PC-3 (cell line): ENCODE measurements around the gene AGO3.

Experiments
- CTCF ChIP-seq: fragments of 300-600 bp; sonication (generic); conservative IDR thresholded peaks from 2 replicates; pipeline ENCODE4 v1.5.1; 2017; ENCODE audit warnings: antibody characterized with exemption, low read depth, mild to moderate bottlenecking, low read length
- EZH2 ChIP-seq: fragments of 300-600 bp; sonication (generic); IDR thresholded peaks from one replicate; pipeline ENCODE4 v1.6.1; 2017; ENCODE audit warnings: antibody characterized with exemption, mild to moderate bottlenecking, low read length; ENCODE audit not compliant: unreplicated experiment
- EZH2phosphoT487 ChIP-seq: fragments of 300-600 bp; sonication (generic); IDR thresholded peaks from 2 replicates; pipeline ENCODE4 v1.6.1; 2018; ENCODE audit warnings: mild to moderate bottlenecking, antibody characterized with exemption, low read length, borderline replicate concordance

DNA sequence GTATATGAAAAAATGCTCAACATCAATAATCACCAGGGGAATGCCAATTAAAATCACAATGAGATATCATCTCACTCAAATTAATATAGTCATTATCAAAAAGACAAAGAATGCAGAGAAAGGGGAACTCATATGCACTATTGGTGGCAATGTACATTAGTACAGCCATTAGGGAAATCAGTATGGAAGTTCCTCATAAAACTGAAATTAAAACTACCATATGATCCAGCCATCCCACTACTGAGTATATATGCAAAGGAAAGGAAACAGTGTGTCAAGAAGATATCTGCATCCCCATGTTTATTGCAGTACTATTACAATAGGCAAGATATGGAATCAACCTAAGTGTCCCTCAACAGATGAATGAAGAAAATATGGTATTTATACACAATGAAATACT is 120.9 kb downstream of the AGO3 start:
- no peak for TF ChIP-seq CTCF
- TF ChIP-seq EZH2 = no peak
- no peak for TF ChIP-seq EZH2phosphoT487
